Astrocyte of the cerebellum (primary cell): ENCODE results near the gene ZXDC.

Source experiments
- DNase-seq: peaks from one replicate; pipeline ENCODE4 v3.0.0-alpha.2; 2011; ENCODE audit warnings: low read depth
- H3K4me3 ChIP-seq: 2 replicates; pipeline ENCODE4 v1.5.1; 2011; ENCODE audit warnings: mild to moderate bottlenecking, low read depth, low read length, moderate library complexity
- CTCF ChIP-seq: IDR thresholded peaks from 2 replicates; pipeline ENCODE4 v1.5.1; 2012; ENCODE audit warnings: low read length, low read depth, moderate library complexity, mild to moderate bottlenecking; ENCODE audit errors: missing control alignments
- in situ Hi-C: cut with HindIII; loops from 2 replicates; pipeline ENCODE4 v1.10.0; 2017; ENCODE audit warnings: low sequenced_read_pairs

The ZXDC gene

GRCh38 chr3:126497956-126498355 is 22.3 kb upstream of the ZXDC start:
- TF ChIP-seq CTCF, result no peak
- no peak overlapping the region for H3K4me3 ChIP-seq
- in situ Hi-C loops, result no loop called here
- no peak for DNase-seq

- TF ChIP-seq CTCF, result no peak
- in situ Hi-C loops, result no loop called here
- no peak for DNase-seq
- no peak overlapping the region for H3K4me3 ChIP-seq
These were observed 21.5 kb upstream of the ZXDC start for GRCh38 chr3:126496894-126497850.

- in situ Hi-C loops, result no loop called here
- no peak for DNase-seq
- no peak for TF ChIP-seq CTCF
- no peak overlapping the region for H3K4me3 ChIP-seq
These were observed 20.1 kb upstream of the ZXDC start for GRCh38 chr3:126495786-126496185.

GRCh38 chr3:126494970-126495230 is 19.2 kb upstream of the ZXDC start:
- no peak overlapping the region for H3K4me3 ChIP-seq
- in situ Hi-C loops, result no loop called here
- DNase-seq, result no peak
- no peak for TF ChIP-seq CTCF

- TF ChIP-seq CTCF, result no peak
- DNase-seq, result no peak
- in situ Hi-C loops, result no loop called here
- H3K4me3 ChIP-seq, result no peak overlapping the region
These were observed 18.7 kb upstream of the ZXDC start for GRCh38 chr3:126494204-126494969.

- H3K4me3 ChIP-seq, result no peak overlapping the region
- in situ Hi-C loops, result no loop called here
- no peak for TF ChIP-seq CTCF
- no peak for DNase-seq
These were observed 18.0 kb upstream of the ZXDC start for GRCh38 chr3:126493739-126494138.
